Uterus (tissue), 2 donors: Measurements from ENCODE around the gene CFAP61.

Experiments used
- POLR2A ChIP-seq, 2 donors: fragments of 450-650 bp; IDR thresholded peaks; one replicate each; pipeline ENCODE4 v1.6.1; 2016; ENCODE audit warnings: antibody characterized with exemption in 2 of 2, mild to moderate bottlenecking in 1 of 2, moderate library complexity in 1 of 2
- TF ChIP-seq, protein P1 (sequence below), 4 experiments: fragments of 200-600 bp in 2 of 4; fragments of 450-650 bp in 2 of 4; sonication (generic) in 2 of 4; IDR thresholded peaks; one replicate each; pipeline ENCODE4 v1.5.1; 2016 to 2019; ENCODE audit warnings: antibody characterized with exemption in 4 of 4, mild to moderate bottlenecking in 2 of 4, moderate library complexity in 1 of 4

DNA sequence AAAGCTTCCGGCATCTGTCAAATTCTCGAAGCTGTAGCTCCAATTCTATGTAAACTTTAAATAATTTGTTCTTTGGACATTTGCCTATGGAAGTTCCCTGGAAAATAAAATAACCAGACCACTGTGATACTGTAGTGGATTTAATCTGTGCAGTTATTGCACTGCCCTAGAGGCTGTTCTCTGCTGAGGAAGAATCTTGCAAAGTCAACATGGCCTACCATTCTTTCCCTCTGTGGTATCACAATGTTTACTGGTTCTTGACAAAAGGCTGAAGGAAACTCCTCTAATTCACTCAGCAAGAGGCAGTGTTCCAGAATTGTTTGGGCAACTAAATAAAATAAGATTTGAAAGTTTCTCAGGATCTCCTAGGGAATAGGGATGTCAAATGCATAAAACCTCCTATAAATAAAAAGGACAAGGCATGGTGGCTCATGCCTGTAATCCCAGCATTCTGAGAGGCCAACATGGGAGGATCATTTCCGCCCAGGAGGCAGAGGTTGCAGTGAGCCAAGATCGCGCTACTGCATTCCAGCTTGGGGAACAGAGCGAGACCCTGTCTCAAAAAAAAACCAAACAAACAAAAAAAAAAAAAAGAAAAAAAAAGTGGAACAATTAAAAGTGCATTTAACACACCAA lies 12.5 kb upstream of the CFAP61 start:
- TF ChIP-seq POLR2A (IDR thresholded peaks at IDR 0.05) = no peak
- TF ChIP-seq, protein P1, sequence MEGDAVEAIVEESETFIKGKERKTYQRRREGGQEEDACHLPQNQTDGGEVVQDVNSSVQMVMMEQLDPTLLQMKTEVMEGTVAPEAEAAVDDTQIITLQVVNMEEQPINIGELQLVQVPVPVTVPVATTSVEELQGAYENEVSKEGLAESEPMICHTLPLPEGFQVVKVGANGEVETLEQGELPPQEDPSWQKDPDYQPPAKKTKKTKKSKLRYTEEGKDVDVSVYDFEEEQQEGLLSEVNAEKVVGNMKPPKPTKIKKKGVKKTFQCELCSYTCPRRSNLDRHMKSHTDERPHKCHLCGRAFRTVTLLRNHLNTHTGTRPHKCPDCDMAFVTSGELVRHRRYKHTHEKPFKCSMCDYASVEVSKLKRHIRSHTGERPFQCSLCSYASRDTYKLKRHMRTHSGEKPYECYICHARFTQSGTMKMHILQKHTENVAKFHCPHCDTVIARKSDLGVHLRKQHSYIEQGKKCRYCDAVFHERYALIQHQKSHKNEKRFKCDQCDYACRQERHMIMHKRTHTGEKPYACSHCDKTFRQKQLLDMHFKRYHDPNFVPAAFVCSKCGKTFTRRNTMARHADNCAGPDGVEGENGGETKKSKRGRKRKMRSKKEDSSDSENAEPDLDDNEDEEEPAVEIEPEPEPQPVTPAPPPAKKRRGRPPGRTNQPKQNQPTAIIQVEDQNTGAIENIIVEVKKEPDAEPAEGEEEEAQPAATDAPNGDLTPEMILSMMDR (IDR thresholded peaks at IDR 0.05) = no peak
